NT2/D1 (cell line): Measurements from ENCODE around the gene TTC12.

Source experiments
- YY1 ChIP-seq: IDR thresholded peaks from 2 replicates; pipeline ENCODE4 v1.6.1; 2011; ENCODE audit not compliant: insufficient read length, insufficient read depth
- ZNF274 ChIP-seq: IDR thresholded peaks from 2 replicates; pipeline ENCODE4 v1.6.1; 2011; ENCODE audit warnings: mild to moderate bottlenecking, low read depth, low read length

- TF ChIP-seq ZNF274 (no peak), YY1 (no peak)
Observed at GRCh38 chr11:113279591-113279990, 34.8 kb upstream of the TTC12 start.
